Mesendoderm (in vitro differentiated cells): Measurements from ENCODE around the gene RNF123.

Experiments
- DNase-seq: peaks from one replicate; pipeline ENCODE4 v3.0.0; 2013
- H2AK5ac ChIP-seq: 2 replicates; pipeline ENCODE4 v1.6.1; 2013; ENCODE audit warnings: low read length, inconsistent platforms
- H2BK120ac ChIP-seq: 2 replicates; pipeline ENCODE4 v1.6.1; 2013; ENCODE audit warnings: low read depth, mild to moderate bottlenecking, low read length, moderate library complexity, mixed read lengths
- H2BK15ac ChIP-seq: replicated peaks from 2 replicates; pipeline ENCODE4 v1.6.1; 2013; ENCODE audit warnings: low read depth, mild to moderate bottlenecking, moderate library complexity
- H2BK5ac ChIP-seq: 2 replicates; pipeline ENCODE4 v1.6.1; 2013; ENCODE audit warnings: low read length, inconsistent platforms
- H3K18ac ChIP-seq: 2 replicates; pipeline ENCODE4 v1.6.1; 2013; ENCODE audit warnings: mild to moderate bottlenecking, low read length, mixed read lengths
- H3K23ac ChIP-seq: one replicate; pipeline ENCODE4 v1.6.1; 2013; ENCODE audit warnings: low read length
- H3K27ac ChIP-seq: 2 replicates; pipeline ENCODE4 v1.5.1; 2013; ENCODE audit warnings: low read depth, mild to moderate bottlenecking, inconsistent platforms, low read length, moderate library complexity
- H3K27me3 ChIP-seq: 2 replicates; pipeline ENCODE4 v1.6.1; 2013; ENCODE audit warnings: low read length, control low read depth, mild to moderate bottlenecking, inconsistent platforms; ENCODE audit not compliant: insufficient read depth, poor library complexity
- H3K36me3 ChIP-seq: 2 replicates; pipeline ENCODE4 v1.6.1; 2013; ENCODE audit warnings: low read length, inconsistent platforms; ENCODE audit not compliant: control insufficient read depth, insufficient read depth
- H3K4ac ChIP-seq: one replicate; pipeline ENCODE4 v1.6.1; 2013; ENCODE audit warnings: low read depth, mild to moderate bottlenecking, low read length, moderate library complexity
- H3K4me1 ChIP-seq: 2 replicates; pipeline ENCODE4 v1.6.1; 2013; ENCODE audit warnings: low read depth, low read length, inconsistent platforms; ENCODE audit not compliant: control insufficient read depth
- H3K4me2 ChIP-seq: 2 replicates; pipeline ENCODE4 v1.6.1; 2013; ENCODE audit warnings: low read length
- H3K4me3 ChIP-seq: 2 replicates; pipeline ENCODE4 v1.5.1; 2013; ENCODE audit warnings: mild to moderate bottlenecking, low read length
- H3K56ac ChIP-seq: one replicate; pipeline ENCODE4 v1.6.1; 2013; ENCODE audit warnings: low read length
- H3K79me1 ChIP-seq: 2 replicates; pipeline ENCODE4 v1.6.1; 2013; ENCODE audit warnings: low read length, inconsistent platforms
- H3K79me2 ChIP-seq: 2 replicates; pipeline ENCODE4 v1.6.1; 2013; ENCODE audit warnings: mild to moderate bottlenecking, low read length; ENCODE audit not compliant: control insufficient read depth, insufficient read depth
- H3K9ac ChIP-seq: 2 replicates; pipeline ENCODE4 v1.6.1; 2013; ENCODE audit warnings: low read length, inconsistent platforms
- H4K5ac ChIP-seq: one replicate; pipeline ENCODE4 v1.6.1; 2013; ENCODE audit warnings: low read length
- H4K8ac ChIP-seq: one replicate; pipeline ENCODE4 v1.6.1; 2013; ENCODE audit warnings: low read depth, mild to moderate bottlenecking, control low read depth, low read length, moderate library complexity
- WGBS: extraction: QIAGEN DNeasy Blood & Tissue Kit; methylation state at CpG from one replicate; pipeline ENCODE4 v1.1.7; 2013; ENCODE audit warnings: low lambda C conversion rate, missing lambda C conversion rate; ENCODE audit not compliant: insufficient coverage; ENCODE audit errors: extremely low coverage; 5-methylcytosine and 5-hydroxymethylcytosine counted together

Gene RNF123

DNA sequence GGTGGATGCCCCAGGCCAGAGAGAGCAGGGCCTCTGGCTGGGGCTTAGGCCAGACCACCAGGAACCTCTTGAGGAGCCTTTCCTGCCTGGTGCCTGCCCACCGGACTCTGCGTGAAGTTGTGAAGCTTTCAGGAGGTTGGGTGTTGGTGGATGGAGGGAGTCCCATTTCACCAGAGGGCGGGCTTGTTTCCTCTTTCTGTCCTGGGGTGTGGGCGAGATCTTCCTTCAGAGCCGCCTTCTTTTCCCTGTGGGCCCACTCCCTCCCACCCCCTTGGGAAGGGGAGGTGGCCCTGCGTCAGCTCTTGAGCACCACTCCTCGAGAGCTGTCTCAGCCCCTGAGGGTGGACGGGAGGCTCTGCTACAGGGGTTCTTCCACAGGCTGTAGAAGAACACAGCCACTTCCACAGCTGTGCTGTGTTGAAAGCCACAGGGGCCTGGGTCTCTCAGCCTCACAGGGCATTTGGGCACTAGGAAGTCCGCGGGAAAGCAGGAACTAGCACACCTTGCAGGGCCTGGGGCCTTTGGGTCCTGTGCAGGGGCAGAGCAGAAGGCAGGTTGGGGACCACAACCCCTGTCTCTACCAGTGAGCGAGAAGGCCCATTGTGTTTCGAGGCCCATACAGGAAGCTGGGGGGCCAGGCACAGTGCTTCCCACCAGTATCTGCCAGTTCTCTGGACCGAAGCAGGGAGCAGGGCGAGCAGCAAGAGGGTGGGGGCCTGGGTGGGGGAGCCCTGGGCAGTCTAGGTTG, 28.0 kb downstream of the RNF123 start:
- H3K23ac ChIP-seq = no peak overlapping the region
- no peaks in the 10 kb centered on the region for H3K79me2 ChIP-seq
- no peaks in the 10 kb centered on the region for H3K27me3 ChIP-seq
- no peak overlapping the region for H3K4me3 ChIP-seq
- no peak overlapping the region for H3K4me2 ChIP-seq
- H2BK5ac ChIP-seq = no peak overlapping the region
- no peak overlapping the region for H4K5ac ChIP-seq
- no peak overlapping the region for H3K18ac ChIP-seq
- H3K4me1 ChIP-seq = no peaks in the 10 kb centered on the region
- H3K4ac ChIP-seq = no peak overlapping the region
- WGBS = no CpG with 5 or more reads among the region's 14 CpGs
- peaks cover 5% of the 10 kb centered on the region for H3K36me3 ChIP-seq
- no peak overlapping the region for H2BK15ac ChIP-seq
- no peak overlapping the region for H3K9ac ChIP-seq
- H2BK120ac ChIP-seq = no peak overlapping the region
- no peak overlapping the region for H3K56ac ChIP-seq
- no peak overlapping the region for H3K27ac ChIP-seq
- no peak for DNase-seq
- no peak overlapping the region for H2AK5ac ChIP-seq
- no peak overlapping the region for H4K8ac ChIP-seq
- peaks cover 2% of the 10 kb centered on the region for H3K79me1 ChIP-seq

GRCh38 chr3:49717959-49718857, 28.9 kb downstream of the RNF123 start:
- H3K23ac ChIP-seq = peak overlapping the region; percentile 1
- no peak overlapping the region for H2BK5ac ChIP-seq
- H2AK5ac ChIP-seq = no peak overlapping the region
- no peaks in the 10 kb centered on the region for H3K27me3 ChIP-seq
- WGBS = no CpG with 5 or more reads among the region's 75 CpGs
- no peak overlapping the region for H3K18ac ChIP-seq
- peaks cover 7% of the 10 kb centered on the region for H3K79me2 ChIP-seq
- no peak overlapping the region for H3K4me3 ChIP-seq
- no peak overlapping the region for H3K27ac ChIP-seq
- H4K5ac ChIP-seq = no peak overlapping the region
- no peak for DNase-seq
- H3K56ac ChIP-seq = peak overlapping the region; percentile 89
- H3K79me1 ChIP-seq = peaks cover 10% of the 10 kb centered on the region
- H3K36me3 ChIP-seq = peaks cover 5% of the 10 kb centered on the region
- no peak overlapping the region for H4K8ac ChIP-seq
- H3K4me1 ChIP-seq = peaks cover 4% of the 10 kb centered on the region
- peak overlapping the region; percentile 73 for H3K9ac ChIP-seq
- H3K4me2 ChIP-seq = no peak overlapping the region
- no peak overlapping the region for H3K4ac ChIP-seq
- H2BK15ac ChIP-seq = no peak overlapping the region
- no peak overlapping the region for H2BK120ac ChIP-seq

DNA sequence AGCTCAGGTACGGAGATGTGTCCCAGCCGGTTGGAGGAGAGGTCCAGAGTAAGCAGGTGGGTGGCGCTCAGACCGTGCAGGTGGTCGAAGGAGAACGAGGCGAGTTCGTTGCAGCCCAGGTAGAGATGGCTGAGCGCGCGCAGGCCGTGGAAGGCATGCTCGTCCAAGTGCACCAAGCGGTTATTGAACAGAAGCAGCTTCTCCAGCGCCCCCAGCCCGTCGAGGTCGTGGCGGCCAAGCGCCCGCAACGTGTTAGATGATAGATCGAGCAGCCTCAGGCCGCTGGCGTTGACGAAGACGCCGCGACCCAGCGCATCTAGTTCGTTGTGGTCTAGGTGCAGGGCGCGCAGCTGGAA, 29.5 kb downstream of the RNF123 start:
- H3K4me2 ChIP-seq = peak overlapping the region; percentile 82
- peaks cover 4% of the 10 kb centered on the region for H3K4me1 ChIP-seq
- H2BK5ac ChIP-seq = no peak overlapping the region
- no peak overlapping the region for H2BK120ac ChIP-seq
- H3K79me2 ChIP-seq = peaks cover 7% of the 10 kb centered on the region
- WGBS = no CpG with 5 or more reads among the region's 33 CpGs
- H3K4me3 ChIP-seq = peak overlapping the region; percentile 9
- no peak overlapping the region for H2AK5ac ChIP-seq
- no peak overlapping the region for H3K18ac ChIP-seq
- no peak overlapping the region for H4K5ac ChIP-seq
- no peak overlapping the region for H2BK15ac ChIP-seq
- H4K8ac ChIP-seq = no peak overlapping the region
- H3K79me1 ChIP-seq = peaks cover 12% of the 10 kb centered on the region
- H3K23ac ChIP-seq = peak overlapping the region; percentile 1
- H3K36me3 ChIP-seq = peaks cover 5% of the 10 kb centered on the region
- DNase-seq = no peak
- peak overlapping the region; percentile 73 for H3K9ac ChIP-seq
- no peak overlapping the region for H3K4ac ChIP-seq
- H3K27ac ChIP-seq = no peak overlapping the region
- peak overlapping the region; percentile 89 for H3K56ac ChIP-seq
- H3K27me3 ChIP-seq = no peaks in the 10 kb centered on the region

DNA sequence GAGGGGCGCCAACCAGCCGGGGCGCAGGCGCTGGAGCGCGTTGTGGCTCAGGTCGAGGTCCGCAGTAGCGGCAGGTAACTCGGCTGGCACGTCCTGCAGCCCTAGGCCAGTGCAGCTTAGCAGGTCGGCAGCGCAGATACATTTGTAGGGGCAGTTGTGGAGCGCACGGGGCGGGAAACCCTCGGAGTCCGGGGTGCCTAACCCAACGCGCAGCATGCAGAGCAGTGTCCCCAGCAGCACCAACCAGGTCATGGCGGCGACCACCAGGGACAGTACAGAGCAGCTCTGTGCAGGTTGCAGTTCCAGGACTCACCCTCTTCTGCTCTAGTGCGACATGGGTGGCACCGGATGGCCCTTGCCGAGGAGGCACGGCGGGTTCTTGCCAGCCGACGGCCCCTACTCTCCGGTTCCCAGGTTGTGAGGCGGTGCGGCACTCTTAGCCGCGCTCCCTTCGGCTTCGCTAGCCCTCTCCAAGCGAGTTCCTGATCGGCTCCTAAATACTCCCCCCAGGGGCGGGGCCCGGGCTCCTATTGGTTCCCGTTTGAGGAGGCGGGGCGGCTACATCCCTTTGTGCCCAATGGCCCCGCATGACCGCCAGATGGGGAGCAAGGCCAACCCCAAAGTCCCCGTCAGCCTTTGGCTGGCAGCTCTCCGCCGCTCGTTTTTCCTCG, 30.0 kb downstream of the RNF123 start, which contains the start of gene AMIGO3:
Gene AMIGO3 (minus strand): TSS at position 471 of the 671 bp plus-strand sequence. CDS start 219 bp downstream, at position 252.
- Histone ChIP-seq H4K5ac (no peak within 1 kb of the TSS), H3K4me2 (peak within 1 kb of the TSS; percentile 82), H2AK5ac (no peak within 1 kb of the TSS), H3K4me1 (peaks cover 4% of the 10 kb centered on the region), H3K79me1 (peaks cover 12% of the 10 kb centered on the region), H2BK15ac (no peak within 1 kb of the TSS), H4K8ac (no peak within 1 kb of the TSS), H3K4ac (no peak within 1 kb of the TSS), H2BK120ac (no peak within 1 kb of the TSS), H3K4me3 (peak within 1 kb of the TSS; percentile 9), H3K79me2 (peaks cover 7% of the 10 kb centered on the region), H3K18ac (no peak within 1 kb of the TSS), H2BK5ac (no peak within 1 kb of the TSS), H3K27ac (no peak within 1 kb of the TSS), H3K27me3 (no peaks in the 10 kb centered on the region), H3K56ac (peak within 1 kb of the TSS; percentile 89), H3K36me3 (peaks cover 5% of the 10 kb centered on the region), H3K23ac (peak within 1 kb of the TSS; percentile 1), H3K9ac (peak within 1 kb of the TSS; percentile 73)
- peak; percentile 96 for DNase-seq
- WGBS = no CpG with 5 or more reads among the region's 50 CpGs

DNA sequence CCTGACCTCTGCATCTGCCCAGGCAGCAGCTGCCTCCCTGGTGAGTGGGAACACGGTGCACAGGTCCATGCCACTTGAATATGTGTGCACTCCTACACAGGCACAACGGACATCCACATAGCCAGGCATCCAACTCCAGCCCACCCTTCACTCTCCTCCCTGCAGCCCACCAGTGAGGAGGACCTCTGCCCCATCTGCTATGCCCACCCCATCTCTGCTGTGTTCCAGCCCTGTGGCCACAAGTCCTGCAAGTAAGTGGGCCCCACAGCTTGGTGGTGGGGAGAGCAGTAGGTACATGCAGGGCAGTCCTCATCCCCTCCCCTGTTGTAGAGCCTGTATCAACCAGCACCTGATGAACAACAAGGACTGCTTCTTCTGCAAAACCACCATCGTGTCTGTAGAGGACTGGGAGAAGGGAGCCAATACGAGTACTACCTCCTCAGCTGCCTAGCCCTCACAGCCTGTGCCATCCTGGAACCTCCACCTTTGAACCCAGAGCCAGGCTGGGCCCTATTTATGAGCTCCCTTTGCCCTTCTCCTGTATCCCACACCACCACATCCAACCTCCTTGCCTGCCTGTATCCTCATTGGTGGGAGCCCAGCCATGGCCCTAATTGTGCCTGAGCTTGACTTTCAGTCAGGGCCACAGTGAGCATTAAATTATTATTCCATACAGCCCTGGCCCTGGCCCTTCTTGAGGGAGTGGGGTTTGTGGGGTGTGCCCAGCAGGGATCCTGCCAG, 31.7 kb downstream of the RNF123 start:
- Histone ChIP-seq H3K27ac (no peak overlapping the region), H3K36me3 (peaks cover 5% of the 10 kb centered on the region), H2AK5ac (no peak overlapping the region), H3K23ac (no peak overlapping the region), H3K4ac (no peak overlapping the region), H4K5ac (no peak overlapping the region), H3K9ac (no peak overlapping the region), H3K4me2 (no peak overlapping the region), H2BK15ac (no peak overlapping the region), H3K4me1 (peaks cover 4% of the 10 kb centered on the region), H3K56ac (no peak overlapping the region), H3K79me1 (peaks cover 12% of the 10 kb centered on the region), H3K18ac (no peak overlapping the region), H3K27me3 (no peaks in the 10 kb centered on the region), H2BK120ac (no peak overlapping the region), H2BK5ac (no peak overlapping the region), H3K79me2 (peaks cover 7% of the 10 kb centered on the region), H3K4me3 (no peak overlapping the region), H4K8ac (no peak overlapping the region)
- no CpG with 5 or more reads among the region's 4 CpGs for WGBS
- DNase-seq = no peak
